RWPE2 (cell line): ENCODE measurements around the gene ASPN.
A peak's percentile ranks its signal among the peaks of the same experiment; 100 is the strongest.

Source experiments
- ATAC-seq: fragments of 200-7000 bp; cut with Tn5 transposase; 3 replicates; pipeline ENCODE4 v1.9.1; 2021; ENCODE audit warnings: low read depth
- DNase-seq: peaks from one replicate; pipeline ENCODE4 v3.0.0-alpha.2; 2020; ENCODE audit warnings: low spot score
- H3K27ac ChIP-seq: fragments of 450-650 bp; 2 replicates; pipeline ENCODE4 v1.5.1; 2017; ENCODE audit warnings: mild to moderate bottlenecking; ENCODE audit not compliant: poor library complexity, severe bottlenecking
- H3K27me3 ChIP-seq: fragments of 250-450 bp; sonication (Bioruptor Pico); 2 replicates; pipeline ENCODE4 v1.5.1; 2021; ENCODE audit warnings: mild to moderate bottlenecking, moderate library complexity; ENCODE audit not compliant: insufficient read depth, poor library complexity, severe bottlenecking
- H3K36me3 ChIP-seq: fragments of 250-450 bp; sonication (Bioruptor Pico); 2 replicates; pipeline ENCODE4 v1.5.1; 2020; ENCODE audit warnings: low read depth, mild to moderate bottlenecking, moderate library complexity
- H3K4me1 ChIP-seq: fragments of 250-450 bp; sonication (Bioruptor Pico); 2 replicates; pipeline ENCODE4 v1.5.1; 2021; ENCODE audit warnings: mild to moderate bottlenecking, moderate library complexity; ENCODE audit not compliant: insufficient read depth, poor library complexity, severe bottlenecking
- H3K4me3 ChIP-seq: fragments of 250-450 bp; sonication (Bioruptor Pico); 2 replicates; pipeline ENCODE4 v1.5.1; 2021; ENCODE audit warnings: mild to moderate bottlenecking, moderate library complexity; ENCODE audit not compliant: severe bottlenecking
- H3K9me3 ChIP-seq: fragments of 250-450 bp; sonication (Bioruptor Pico); 2 replicates; pipeline ENCODE4 v1.5.1; 2021; ENCODE audit warnings: mild to moderate bottlenecking, moderate library complexity; ENCODE audit not compliant: severe bottlenecking
- CTCF ChIP-seq: fragments of 450-650 bp; IDR thresholded peaks from one replicate; pipeline ENCODE4 v1.5.1; 2017; ENCODE audit warnings: mild to moderate bottlenecking, moderate library complexity; ENCODE audit not compliant: poor library complexity, severe bottlenecking

Gene ASPN

GRCh38 chr9:92501671-92502393, 19.5 kb upstream of the ASPN start:
- Histone ChIP-seq H3K27me3 (no peaks in the 10 kb centered on the region), H3K4me1 (peaks cover 15% of the 10 kb centered on the region), H3K9me3 (no peaks in the 10 kb centered on the region), H3K27ac (no peak overlapping the region), H3K36me3 (no peaks in the 10 kb centered on the region), H3K4me3 (no peak overlapping the region)
- ATAC-seq, result peak; percentile 22; the same call in 2 of the 3 replicates
- DNase-seq, result no peak
- peak; percentile 40 for TF ChIP-seq CTCF

- Histone ChIP-seq H3K4me1 (peaks cover 4% of the 10 kb centered on the region), H3K4me3 (no peak overlapping the region), H3K9me3 (no peaks in the 10 kb centered on the region), H3K36me3 (no peaks in the 10 kb centered on the region), H3K27me3 (no peaks in the 10 kb centered on the region), H3K27ac (no peak overlapping the region)
- DNase-seq (no peak), ATAC-seq (no peak)
- TF ChIP-seq CTCF, result no peak
Measured at GRCh38 chr9:92500725-92501124, 18.4 kb upstream of the ASPN start.

GRCh38 chr9:92499701-92500100, 17.4 kb upstream of the ASPN start:
- H3K27me3 ChIP-seq, result no peaks in the 10 kb centered on the region
- ATAC-seq (no peak), DNase-seq (no peak)
- no peaks in the 10 kb centered on the region for H3K36me3 ChIP-seq
- no peak overlapping the region for H3K27ac ChIP-seq
- H3K4me3 ChIP-seq, result no peak overlapping the region
- TF ChIP-seq CTCF, result no peak
- H3K9me3 ChIP-seq, result no peaks in the 10 kb centered on the region
- no peaks in the 10 kb centered on the region for H3K4me1 ChIP-seq

GRCh38 chr9:92496396-92497176, 14.3 kb upstream of the ASPN start:
- H3K4me3 ChIP-seq, result no peak overlapping the region
- H3K27ac ChIP-seq, result no peak overlapping the region
- H3K9me3 ChIP-seq, result no peaks in the 10 kb centered on the region
- no peak for TF ChIP-seq CTCF
- no peak for ATAC-seq
- no peaks in the 10 kb centered on the region for H3K27me3 ChIP-seq
- no peaks in the 10 kb centered on the region for H3K4me1 ChIP-seq
- H3K36me3 ChIP-seq, result no peaks in the 10 kb centered on the region
- DNase-seq, result no peak

GRCh38 chr9:92494856-92495255, 12.6 kb upstream of the ASPN start:
- Histone ChIP-seq H3K36me3 (no peaks in the 10 kb centered on the region), H3K4me1 (no peaks in the 10 kb centered on the region), H3K9me3 (no peaks in the 10 kb centered on the region), H3K27me3 (no peaks in the 10 kb centered on the region), H3K27ac (no peak overlapping the region), H3K4me3 (no peak overlapping the region)
- DNase-seq (no peak), ATAC-seq (no peak)
- TF ChIP-seq CTCF, result no peak
